H9 (cell line): ENCODE results near the gene ACVR1. TPM values are rescaled to one million over a fixed set of nuclear protein-coding genes. Genes with fewer than 3 reads are reported as not detected.

Experiments used
- DNase-seq: peaks from one replicate; pipeline ENCODE4 v3.0.0-alpha.2; 2017
- H2AFZ ChIP-seq: one replicate; pipeline ENCODE4 v1.6.1; 2013; ENCODE audit warnings: mild to moderate bottlenecking, low read length, control low read depth, moderate library complexity
- H2AK5ac ChIP-seq: 2 replicates; pipeline ENCODE4 v1.6.1; 2013; ENCODE audit warnings: low read length, control low read depth, mixed read lengths; ENCODE audit not compliant: insufficient read length
- H2BK120ac ChIP-seq: one replicate; pipeline ENCODE4 v1.6.1; 2013; ENCODE audit warnings: low read depth, mild to moderate bottlenecking, low read length, control low read depth, inconsistent platforms; ENCODE audit not compliant: poor library complexity, severe bottlenecking
- H2BK12ac ChIP-seq: 2 replicates; pipeline ENCODE4 v1.6.1; 2013; ENCODE audit warnings: low read length, control low read depth, mixed read lengths, low read depth; ENCODE audit not compliant: insufficient read length
- H2BK15ac ChIP-seq: 2 replicates; pipeline ENCODE4 v1.6.1; 2013; ENCODE audit warnings: low read depth, low read length, control low read depth
- H2BK20ac ChIP-seq: one replicate; pipeline ENCODE4 v1.6.1; 2013; ENCODE audit warnings: low read depth, mild to moderate bottlenecking, low read length, control low read depth, inconsistent platforms; ENCODE audit not compliant: poor library complexity, severe bottlenecking
- H2BK5ac ChIP-seq: 2 replicates; pipeline ENCODE4 v1.6.1; 2013; ENCODE audit warnings: low read length, control low read depth, mixed read lengths; ENCODE audit not compliant: insufficient read length
- H3K14ac ChIP-seq: 2 replicates; pipeline ENCODE4 v1.6.1; 2013; ENCODE audit warnings: low read length, control low read depth; ENCODE audit not compliant: insufficient read depth
- H3K18ac ChIP-seq: 2 replicates; pipeline ENCODE4 v1.6.1; 2013; ENCODE audit warnings: low read depth, mild to moderate bottlenecking, mixed read lengths, low read length, control low read depth; ENCODE audit not compliant: insufficient read length
- H3K23ac ChIP-seq: 2 replicates; pipeline ENCODE4 v1.6.1; 2013; ENCODE audit warnings: low read length, control low read depth, mixed read lengths, low read depth; ENCODE audit not compliant: insufficient read length
- H3K23me2 ChIP-seq: 2 replicates; pipeline ENCODE4 v1.6.1; 2013; ENCODE audit warnings: low read depth, mild to moderate bottlenecking, mixed read lengths, low read length, control low read depth; ENCODE audit not compliant: insufficient read length, poor library complexity, severe bottlenecking
- H3K27ac ChIP-seq: 2 replicates; pipeline ENCODE4 v1.5.1; 2013; ENCODE audit warnings: low read length, control low read depth, mixed read lengths, low read depth; ENCODE audit not compliant: insufficient read length
- H3K27me3 ChIP-seq: 2 replicates; pipeline ENCODE4 v1.6.1; 2013; ENCODE audit warnings: low read length, control low read depth, inconsistent platforms; ENCODE audit not compliant: insufficient read depth
- H3K4ac ChIP-seq: 2 replicates; pipeline ENCODE4 v1.6.1; 2013; ENCODE audit warnings: low read depth, mild to moderate bottlenecking, control low read depth, inconsistent platforms, low read length, moderate library complexity
- H3K4me1 ChIP-seq: 2 replicates; pipeline ENCODE4 v1.6.1; 2013; ENCODE audit warnings: low read length, control low read depth, inconsistent platforms; ENCODE audit not compliant: insufficient read depth
- H3K4me2 ChIP-seq: 2 replicates; pipeline ENCODE4 v1.6.1; 2013; ENCODE audit warnings: low read length, control low read depth, mixed read lengths; ENCODE audit not compliant: insufficient read length, insufficient read depth
- H3K56ac ChIP-seq: 2 replicates; pipeline ENCODE4 v1.6.1; 2013; ENCODE audit warnings: low read depth, mild to moderate bottlenecking, mixed read lengths, low read length, control low read depth; ENCODE audit not compliant: insufficient read length
- H3K79me1 ChIP-seq: 2 replicates; pipeline ENCODE4 v1.6.1; 2013; ENCODE audit warnings: low read depth, mild to moderate bottlenecking, moderate library complexity, low read length, control low read depth, inconsistent platforms; ENCODE audit not compliant: insufficient read depth, poor library complexity, severe bottlenecking
- H3K79me2 ChIP-seq: 2 replicates; pipeline ENCODE4 v1.6.1; 2013; ENCODE audit warnings: low read length, control low read depth, inconsistent platforms; ENCODE audit not compliant: insufficient read depth
- H3K9ac ChIP-seq: 2 replicates; pipeline ENCODE4 v1.6.1; 2013; ENCODE audit warnings: low read length, control low read depth, mixed read lengths; ENCODE audit not compliant: insufficient read length; ENCODE audit errors: extremely low read depth
- H3K9me3 ChIP-seq: one replicate; pipeline ENCODE4 v1.6.1; 2013; ENCODE audit warnings: low read depth, low read length, inconsistent platforms; ENCODE audit not compliant: control insufficient read depth
- H3T11ph ChIP-seq: one replicate; pipeline ENCODE4 v1.6.1; 2013; ENCODE audit warnings: mild to moderate bottlenecking, low read length, control low read depth, inconsistent platforms
- H4K20me1 ChIP-seq: one replicate; pipeline ENCODE4 v1.6.1; 2013; ENCODE audit not compliant: control insufficient read depth, insufficient read length, insufficient read depth
- H4K5ac ChIP-seq: 2 replicates; pipeline ENCODE4 v1.6.1; 2013; ENCODE audit warnings: low read depth, mild to moderate bottlenecking, mixed read lengths, low read length, control low read depth; ENCODE audit not compliant: insufficient read length
- H4K8ac ChIP-seq: replicated peaks from 2 replicates; pipeline ENCODE4 v1.6.1; 2013; ENCODE audit warnings: low read length, control low read depth, mixed read lengths, low read depth; ENCODE audit not compliant: insufficient read length
- H4K91ac ChIP-seq: 2 replicates; pipeline ENCODE4 v1.6.1; 2013; ENCODE audit warnings: low read depth, mild to moderate bottlenecking, moderate library complexity, mixed read lengths, low read length, control low read depth; ENCODE audit not compliant: insufficient read length
- H3K27ac Mint-ChIP-seq, 3 experiments: 2 replicates in 2 of 3; 3 replicates in 1 of 3; pipeline ENCODE4 v1.8.0; 2020 to 2021; ENCODE audit warnings: mixed read lengths in 3 of 3, mild to moderate bottlenecking in 1 of 3, moderate library complexity in 1 of 3
- H3K27me3 Mint-ChIP-seq: 2 replicates; pipeline ENCODE4 v1.8.0; 2021; ENCODE audit warnings: low read depth, mild to moderate bottlenecking, moderate library complexity, mixed read lengths
- H3K36me3 Mint-ChIP-seq, 3 experiments: 2 replicates in 2 of 3; 3 replicates in 1 of 3; pipeline ENCODE4 v1.8.0; 2020 to 2021; ENCODE audit warnings: low read depth in 3 of 3, mixed read lengths in 3 of 3; ENCODE audit not compliant: insufficient read depth in 1 of 3
- H3K4me1 Mint-ChIP-seq, 2 experiments: 2 replicates each; pipeline ENCODE4 v1.8.0; 2020; ENCODE audit warnings: mixed read lengths in 2 of 2
- H3K4me3 Mint-ChIP-seq, 2 experiments: 2 replicates in 1 of 2; 3 replicates in 1 of 2; pipeline ENCODE4 v1.8.0; 2020 to 2021; ENCODE audit warnings: mild to moderate bottlenecking in 2 of 2, mixed read lengths in 2 of 2, moderate library complexity in 1 of 2
- H3K9me3 Mint-ChIP-seq, 2 experiments: 2 replicates in 1 of 2; 3 replicates in 1 of 2; pipeline ENCODE4 v1.8.0; 2020; ENCODE audit warnings: mild to moderate bottlenecking in 2 of 2, mixed read lengths in 2 of 2, moderate library complexity in 1 of 2
- WGBS: extraction: QIAGEN DNeasy Blood & Tissue Kit; methylation state at CpG from one replicate; pipeline ENCODE4 v1.1.7; 2013; ENCODE audit warnings: missing lambda C conversion rate, low lambda C conversion rate, mixed read lengths; ENCODE audit not compliant: insufficient read length; ENCODE audit errors: extremely low coverage; 5-methylcytosine and 5-hydroxymethylcytosine counted together
- total RNA-seq: library from RNA; stranded (reverse); gene quantifications from 2 replicates; pipeline ENCODE4 v1.2.1, GENCODE V29; 2021
- TF ChIP-seq, protein P1 (sequence below): fragments of 200-600 bp; sonication (generic); conservative IDR thresholded peaks from 3 replicates; pipeline ENCODE4 v1.8.0; 2021; ENCODE audit warnings: antibody characterized with exemption, mild to moderate bottlenecking

Gene ACVR1
- total RNA-seq, 1 experiment from 2014 or later, result 21.2 TPM

DNA sequence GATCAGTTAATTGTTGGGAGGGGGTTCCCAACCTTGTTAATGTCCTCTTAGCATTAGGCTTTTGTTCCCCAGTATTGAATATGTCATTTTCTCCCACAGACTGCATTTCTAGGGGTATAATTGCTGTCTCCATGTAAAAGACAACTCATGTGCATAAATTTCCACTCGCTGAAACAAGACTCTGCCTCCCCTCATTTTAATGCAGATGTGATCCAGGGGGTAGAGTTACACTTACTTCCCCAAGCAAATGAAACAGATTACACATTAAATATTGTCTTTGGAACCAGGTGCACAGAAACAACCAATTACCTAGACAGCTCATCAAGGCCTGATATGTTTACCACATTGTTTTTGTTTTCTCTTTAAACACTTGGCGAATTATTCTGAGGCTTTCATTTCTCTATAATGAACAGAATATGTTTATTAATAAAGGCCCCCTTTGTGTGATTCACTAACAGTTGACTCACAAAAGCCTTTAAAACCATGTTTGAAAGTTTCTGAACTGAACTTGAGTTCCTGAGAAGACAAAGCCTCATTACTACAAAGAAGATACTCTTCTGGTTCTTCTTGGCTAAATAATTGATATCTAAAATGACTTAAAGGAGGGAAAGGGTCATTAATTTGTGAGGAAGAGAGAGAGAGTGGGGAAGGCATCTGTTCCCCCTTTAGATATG, 15.0 kb upstream of the ACVR1 start:
- H2BK15ac ChIP-seq, result no peak overlapping the region
- H3K4me2 ChIP-seq, result peak overlapping the region; percentile 60
- H3K4ac ChIP-seq, result no peak overlapping the region
- H3K27me3 Mint-ChIP-seq, result no peaks in the 10 kb centered on the region
- H3K9me3 Mint-ChIP-seq, result no peaks in the 10 kb centered on the region
- H2AFZ ChIP-seq, result no peak overlapping the region
- no CpG with 5 or more reads among the region's 2 CpGs for WGBS
- H3K4me1 ChIP-seq, result peaks cover 3% of the 10 kb centered on the region
- H2BK20ac ChIP-seq, result no peak overlapping the region
- H3K4me1 Mint-ChIP-seq, result peaks cover 43 to 46% of the 10 kb centered on the region in 2 experiments
- H2AK5ac ChIP-seq, result no peak overlapping the region
- no peaks in the 10 kb centered on the region for H3K79me1 ChIP-seq
- no peak overlapping the region for H4K91ac ChIP-seq
- no peak for DNase-seq
- H3K18ac ChIP-seq, result no peak overlapping the region
- H3K14ac ChIP-seq, result no peak overlapping the region
- H3K27ac Mint-ChIP-seq, result peak overlapping the region; percentile 76 to 91 (median 90); a peak in 6 of 7 replicates
- no peaks in the 10 kb centered on the region for H3K9me3 ChIP-seq
- no peaks in the 10 kb centered on the region for H3K27me3 ChIP-seq
- TF ChIP-seq, protein P1, sequence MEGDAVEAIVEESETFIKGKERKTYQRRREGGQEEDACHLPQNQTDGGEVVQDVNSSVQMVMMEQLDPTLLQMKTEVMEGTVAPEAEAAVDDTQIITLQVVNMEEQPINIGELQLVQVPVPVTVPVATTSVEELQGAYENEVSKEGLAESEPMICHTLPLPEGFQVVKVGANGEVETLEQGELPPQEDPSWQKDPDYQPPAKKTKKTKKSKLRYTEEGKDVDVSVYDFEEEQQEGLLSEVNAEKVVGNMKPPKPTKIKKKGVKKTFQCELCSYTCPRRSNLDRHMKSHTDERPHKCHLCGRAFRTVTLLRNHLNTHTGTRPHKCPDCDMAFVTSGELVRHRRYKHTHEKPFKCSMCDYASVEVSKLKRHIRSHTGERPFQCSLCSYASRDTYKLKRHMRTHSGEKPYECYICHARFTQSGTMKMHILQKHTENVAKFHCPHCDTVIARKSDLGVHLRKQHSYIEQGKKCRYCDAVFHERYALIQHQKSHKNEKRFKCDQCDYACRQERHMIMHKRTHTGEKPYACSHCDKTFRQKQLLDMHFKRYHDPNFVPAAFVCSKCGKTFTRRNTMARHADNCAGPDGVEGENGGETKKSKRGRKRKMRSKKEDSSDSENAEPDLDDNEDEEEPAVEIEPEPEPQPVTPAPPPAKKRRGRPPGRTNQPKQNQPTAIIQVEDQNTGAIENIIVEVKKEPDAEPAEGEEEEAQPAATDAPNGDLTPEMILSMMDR, result no peak
- no peaks in the 10 kb centered on the region for H4K20me1 ChIP-seq
- H3T11ph ChIP-seq, result no peak overlapping the region
- no peaks in the 10 kb centered on the region for H3K79me2 ChIP-seq
- H4K5ac ChIP-seq, result no peak overlapping the region
- H4K8ac ChIP-seq, result no peak overlapping the region
- no peak overlapping the region for H2BK12ac ChIP-seq
- H3K23me2 ChIP-seq, result no peaks in the 10 kb centered on the region
- H2BK5ac ChIP-seq, result no peak overlapping the region
- H3K56ac ChIP-seq, result no peak overlapping the region
- H3K36me3 Mint-ChIP-seq, result no peaks in the 10 kb centered on the region
- no peak overlapping the region for H3K9ac ChIP-seq
- H3K4me3 Mint-ChIP-seq, result peak overlapping the region in 1 of 2 experiments; percentile 16; a peak in 2 of 5 replicates
- peak overlapping the region; percentile 63 for H3K27ac ChIP-seq
- no peak overlapping the region for H2BK120ac ChIP-seq
- H3K23ac ChIP-seq, result no peak overlapping the region
